Measurements from ENCODE around the gene MATN4. TPM values are rescaled to one million over a fixed set of nuclear protein-coding genes. Genes with fewer than 3 reads are reported as not detected.

Gene MATN4
- total RNA-seq, 1 experiment from 2014 or later = not detected

- ChIA-PET CTCF (interaction anchor here (0.6 to 7.6 kb wide), 30 partner anchors 9 to 1129 kb away, joined by 3 to 158 read pairs (median 4); partner anchors contain the start of genes PIGT, SDC4 and SYS1), POLR2A (interaction anchor here (0.6 to 37.4 kb wide), 8 partner anchors 8 to 457 kb away, joined by 3 to 1328 read pairs (median 6); partner anchors contain the start of genes SDC4 and SYS1)
- H3K27ac Mint-ChIP-seq (ENCODE audit: low read depth, unreplicated experiment) = no peak overlapping the region
- BruUV-seq (replicated peaks) = no TSS peak
- no peaks in the 10 kb centered on the region for H3K9me3 Mint-ChIP-seq (ENCODE audit: unreplicated experiment)
- peaks cover 24% of the 10 kb centered on the region for H3K36me3 Mint-ChIP-seq (ENCODE audit: insufficient read depth, unreplicated experiment)
- TF ChIP-seq CTCF (IDR thresholded peaks at IDR 0.05; ENCODE audit: unreplicated experiment) = no peak
- H3K4me1 Mint-ChIP-seq (ENCODE audit: insufficient read depth, unreplicated experiment) = peaks cover 6% of the 10 kb centered on the region
- intact Hi-C loops (cut with micrococcal nuclease) = no loop called here
- no peaks in the 10 kb centered on the region for H3K27me3 Mint-ChIP-seq (ENCODE audit: insufficient read depth, unreplicated experiment)
- H3K4me3 Mint-ChIP-seq (ENCODE audit: unreplicated experiment) = no peak overlapping the region
- no peak for DNase-seq (ENCODE audit: unreplicated experiment)
These were observed 13.0 kb upstream of the MATN4 start for GRCh38 chr20:45320948-45321595.

- no peak for DNase-seq (ENCODE audit: unreplicated experiment)
These were observed 10.8 kb upstream of the MATN4 start for GRCh38 chr20:45318948-45319347.

GRCh38 chr20:45318386-45318939, 10.4 kb upstream of the MATN4 start:
- ChIA-PET POLR2A (interaction anchor here (0.7 to 37.4 kb wide), 9 partner anchors 17 to 461 kb away, joined by 3 to 1328 read pairs (median 7); partner anchors contain the start of genes PIGT, SDC4 and SYS1), CTCF (interaction anchor here (0.6 to 7.6 kb wide), 65 partner anchors 9 to 1369 kb away, joined by 3 to 158 read pairs (median 4); partner anchors contain the start of genes PIGT, SYS1 and WFDC10A)
- Mint-ChIP-seq H3K36me3 (ENCODE audit: insufficient read depth, unreplicated experiment) (no peaks in the 10 kb centered on the region), H3K4me1 (ENCODE audit: insufficient read depth, unreplicated experiment) (peaks cover 6% of the 10 kb centered on the region), H3K9me3 (ENCODE audit: unreplicated experiment) (no peaks in the 10 kb centered on the region), H3K4me3 (ENCODE audit: unreplicated experiment) (no peak overlapping the region), H3K27ac (ENCODE audit: low read depth, unreplicated experiment) (no peak overlapping the region), H3K27me3 (ENCODE audit: insufficient read depth, unreplicated experiment) (no peaks in the 10 kb centered on the region)
- TF ChIP-seq CTCF (IDR thresholded peaks at IDR 0.05; ENCODE audit: unreplicated experiment) = no peak
- no peak for DNase-seq (ENCODE audit: unreplicated experiment)
- intact Hi-C loops (cut with micrococcal nuclease) = loop anchor here (2.0 kb wide), 1 partner anchor 44 kb away; the partner anchor contains the start of gene SYS1
- no TSS peak for BruUV-seq (replicated peaks)

More at GRCh38 chr20:45318948-45319347, 10.8 kb upstream of the MATN4 start:
- Mint-ChIP-seq H3K27ac (ENCODE audit: low read depth, unreplicated experiment) (no peak overlapping the region), H3K27me3 (ENCODE audit: insufficient read depth, unreplicated experiment) (no peaks in the 10 kb centered on the region), H3K9me3 (ENCODE audit: unreplicated experiment) (no peaks in the 10 kb centered on the region), H3K4me3 (ENCODE audit: unreplicated experiment) (no peak overlapping the region), H3K4me1 (ENCODE audit: insufficient read depth, unreplicated experiment) (peaks cover 6% of the 10 kb centered on the region), H3K36me3 (ENCODE audit: insufficient read depth, unreplicated experiment) (peaks cover 2% of the 10 kb centered on the region)
- TF ChIP-seq CTCF (IDR thresholded peaks at IDR 0.05; ENCODE audit: unreplicated experiment) = no peak
- CTCF ChIA-PET = interaction anchor here (0.5 to 7.6 kb wide), 82 partner anchors 8 to 1254 kb away, joined by 3 to 158 read pairs (median 4); partner anchors contain the start of genes MATN4, PIGT, SYS1 and WFDC10A
- no TSS peak for BruUV-seq (replicated peaks)
- intact Hi-C loops (cut with micrococcal nuclease) = loop anchor here (1.0 to 2.0 kb wide), 4 partner anchors 44 to 452 kb away; partner anchors contain the start of gene SYS1
- POLR2A ChIA-PET = interaction anchor here (0.7 to 37.4 kb wide), 8 partner anchors 16 to 460 kb away, joined by 3 to 1328 read pairs (median 7); partner anchors contain the start of genes PIGT, SDC4 and SYS1

- ChIA-PET POLR2A (interaction anchor here (0.7 to 37.4 kb wide), 5 partner anchors 42 to 461 kb away, joined by 3 to 1328 read pairs (median 7); partner anchors contain the start of genes PIGT, SDC4 and SYS1), CTCF (interaction anchor here (0.5 to 7.6 kb wide), 23 partner anchors 9 to 1126 kb away, joined by 3 to 158 read pairs (median 5); partner anchors contain the start of genes PIGT and SYS1)
- intact Hi-C loops (cut with micrococcal nuclease) = loop anchor here (2.0 kb wide), 1 partner anchor 45 kb away; the partner anchor contains the start of gene SYS1
- Mint-ChIP-seq H3K27ac (ENCODE audit: low read depth, unreplicated experiment) (no peak overlapping the region), H3K4me3 (ENCODE audit: unreplicated experiment) (no peak overlapping the region), H3K27me3 (ENCODE audit: insufficient read depth, unreplicated experiment) (no peaks in the 10 kb centered on the region), H3K9me3 (ENCODE audit: unreplicated experiment) (no peaks in the 10 kb centered on the region), H3K36me3 (ENCODE audit: insufficient read depth, unreplicated experiment) (no peaks in the 10 kb centered on the region), H3K4me1 (ENCODE audit: insufficient read depth, unreplicated experiment) (peaks cover 6% of the 10 kb centered on the region)
- no TSS peak for BruUV-seq (replicated peaks)
- DNase-seq (ENCODE audit: unreplicated experiment) = no peak
- no peak for TF ChIP-seq CTCF (IDR thresholded peaks at IDR 0.05; ENCODE audit: unreplicated experiment)
These were observed 9.7 kb upstream of the MATN4 start for GRCh38 chr20:45317826-45318225.
